Measurements from ENCODE around the gene GRID1.

The GRID1 gene

DNA sequence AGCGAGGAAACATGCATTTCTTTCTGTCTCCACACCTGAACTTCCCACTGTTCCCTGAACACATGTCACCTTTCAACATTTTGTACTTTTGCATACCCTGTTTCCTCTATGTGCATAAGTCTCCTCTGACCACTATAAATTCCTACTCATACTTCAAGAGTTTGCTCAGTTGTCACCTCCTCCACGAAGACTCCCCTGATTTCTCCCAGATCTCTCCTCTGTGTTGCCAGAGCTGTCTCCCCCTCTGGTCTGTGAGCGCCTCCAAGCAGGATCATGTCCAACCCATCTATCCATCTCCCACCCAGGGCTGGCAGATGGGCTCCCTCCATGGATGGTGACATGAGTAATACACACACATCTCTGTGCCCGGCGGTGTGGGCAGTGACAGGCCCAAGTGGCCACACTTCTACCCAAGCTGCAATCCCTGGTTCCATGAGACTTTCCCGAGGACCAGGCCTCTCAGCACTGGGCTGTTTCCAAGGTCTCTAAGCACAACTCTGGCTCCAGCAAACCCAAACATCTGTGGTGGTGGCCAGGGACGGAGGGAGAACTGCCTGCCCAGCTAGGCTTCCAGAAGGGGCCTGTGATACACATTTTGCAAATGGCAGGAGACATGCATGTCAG, 135.9 kb downstream of the GRID1 start:
- no peak for DNase-seq (ENCODE audit: low read depth in 2 of 2)

DNA sequence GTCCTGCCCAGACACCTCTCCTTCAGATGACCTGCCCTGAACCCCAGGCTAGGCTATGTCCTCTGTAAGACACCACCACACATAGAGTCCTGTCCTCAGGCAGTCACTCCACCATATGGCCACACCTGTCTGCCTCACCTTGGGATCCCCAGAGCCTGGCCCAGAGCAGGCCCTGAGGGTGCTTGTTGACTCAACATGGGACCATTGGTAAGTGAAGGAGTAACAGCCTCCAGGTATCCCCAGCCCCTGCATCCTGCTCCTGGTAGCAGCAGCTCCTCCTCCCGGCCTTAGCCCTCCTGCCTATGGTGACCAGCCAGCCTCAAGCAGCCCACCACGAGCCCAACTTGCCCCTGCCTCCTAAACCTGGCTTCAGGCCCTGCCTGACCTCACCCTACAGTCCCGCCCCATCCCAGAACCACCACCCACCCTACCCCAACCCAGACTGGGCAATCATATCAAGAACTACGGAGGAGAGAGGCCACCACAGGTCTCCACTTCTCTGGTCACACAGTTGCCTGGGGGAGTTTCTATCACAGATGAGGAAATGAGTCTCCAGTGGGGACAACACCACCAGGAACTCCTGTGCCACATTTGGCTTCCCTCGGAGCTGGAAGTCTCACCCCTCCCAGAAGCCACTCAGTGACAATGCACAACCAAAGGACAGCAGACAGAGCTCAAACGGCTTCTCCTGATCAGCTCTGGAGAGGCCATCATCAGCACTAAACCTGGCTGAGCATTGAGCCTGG, 136.6 kb downstream of the GRID1 start:
- DNase-seq (ENCODE audit: low read depth in 2 of 2), result no peak

DNA sequence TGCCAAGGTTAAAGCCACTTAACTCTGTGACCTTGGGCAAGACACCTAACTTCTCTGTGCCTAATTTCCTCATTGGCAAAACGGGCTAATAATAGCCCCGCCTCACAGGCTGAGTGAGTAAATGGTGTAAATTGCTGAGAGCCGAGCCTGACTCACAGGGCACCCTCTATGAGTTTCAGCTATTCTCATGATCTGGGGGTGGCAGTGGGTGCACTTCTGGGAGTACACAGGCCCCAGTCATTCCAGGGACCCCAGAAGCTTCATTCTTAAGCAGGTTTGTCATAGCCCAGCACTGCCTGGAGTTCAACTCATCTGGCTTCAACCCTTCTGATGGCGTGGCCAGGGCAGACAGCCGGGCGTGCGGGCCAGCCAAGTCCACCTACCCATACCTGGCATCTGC, 137.2 kb downstream of the GRID1 start:
- DNase-seq (ENCODE audit: low read depth in 2 of 2), result no peak

DNA sequence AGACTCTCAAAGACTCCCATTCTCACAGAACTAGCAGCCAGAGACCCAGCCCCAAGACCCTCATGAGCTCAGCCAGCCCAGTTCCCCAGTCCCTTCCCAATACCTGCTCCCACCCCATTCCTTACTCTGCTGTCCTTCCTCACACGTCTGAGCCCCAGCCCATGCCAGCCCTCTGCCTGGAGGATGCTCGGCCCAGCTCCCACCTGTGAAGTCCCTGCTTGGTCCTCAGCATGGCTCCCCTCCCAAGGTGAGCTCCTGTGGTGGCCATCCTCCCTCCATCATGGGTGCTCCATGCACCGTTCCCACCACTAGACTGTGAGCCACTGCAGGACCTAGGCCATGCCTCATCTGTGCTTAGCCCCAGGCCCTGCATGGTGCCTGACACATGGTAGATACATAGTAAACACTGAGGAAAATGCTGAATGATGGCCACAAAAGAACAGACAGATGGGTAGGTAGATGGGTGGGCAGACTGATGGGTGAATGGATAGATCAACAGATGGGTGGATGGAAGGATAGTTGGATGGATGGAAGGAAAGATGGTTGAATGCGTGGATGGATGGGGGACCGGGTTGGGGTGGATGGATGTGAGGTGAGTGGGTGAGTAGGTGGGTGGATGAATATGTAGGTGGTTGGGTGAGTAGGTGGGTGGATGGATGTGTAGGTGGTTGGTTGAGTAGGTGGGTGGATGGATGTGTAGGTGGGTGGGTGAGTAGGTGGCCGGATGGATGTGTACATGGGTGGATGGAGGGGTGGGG, 138.9 kb downstream of the GRID1 start:
- DNase-seq (ENCODE audit: low read depth in 2 of 2), result no peak

DNA sequence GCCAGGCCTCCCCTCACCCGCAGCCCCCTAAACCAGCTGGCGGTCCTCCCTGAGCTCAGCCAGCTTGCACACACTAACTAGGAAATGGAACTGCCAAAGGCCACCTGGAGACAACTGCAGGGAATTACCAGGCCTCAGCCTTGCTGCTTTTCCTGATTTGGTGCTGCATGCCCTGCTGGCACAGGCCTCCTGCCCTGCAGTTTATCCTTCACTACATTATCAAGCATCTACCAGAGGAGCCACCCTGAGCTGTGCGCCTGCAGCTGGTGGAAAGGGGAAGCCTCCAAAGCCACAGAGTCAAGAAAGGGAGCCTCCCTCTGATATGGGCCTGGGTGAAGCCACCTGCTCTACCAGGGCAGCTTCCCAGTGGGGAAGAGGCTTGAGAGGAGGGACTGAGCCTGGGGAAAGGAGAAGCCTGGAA, 139.8 kb downstream of the GRID1 start:
- DNase-seq (ENCODE audit: low read depth in 2 of 2), result no peak

DNA sequence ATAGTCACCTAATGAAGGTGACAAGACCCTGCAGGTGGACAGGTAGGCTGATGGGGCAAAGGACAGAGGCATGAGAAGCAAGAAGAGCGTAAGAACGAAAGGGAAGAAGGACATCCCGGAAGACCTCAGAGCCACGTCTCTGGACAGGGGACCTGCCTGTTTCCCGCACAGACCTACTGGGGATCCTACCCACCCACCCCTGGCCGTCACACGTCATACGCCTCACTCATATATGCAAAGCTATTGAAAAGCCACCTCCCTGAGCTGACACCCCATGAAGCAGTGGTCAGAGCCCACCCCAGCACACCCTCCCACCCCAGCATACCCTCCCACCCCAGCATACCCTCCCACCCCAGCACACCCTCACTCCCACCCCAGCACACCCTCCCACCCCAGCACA, 140.6 kb downstream of the GRID1 start:
- DNase-seq (ENCODE audit: low read depth in 2 of 2), result no peak

DNA sequence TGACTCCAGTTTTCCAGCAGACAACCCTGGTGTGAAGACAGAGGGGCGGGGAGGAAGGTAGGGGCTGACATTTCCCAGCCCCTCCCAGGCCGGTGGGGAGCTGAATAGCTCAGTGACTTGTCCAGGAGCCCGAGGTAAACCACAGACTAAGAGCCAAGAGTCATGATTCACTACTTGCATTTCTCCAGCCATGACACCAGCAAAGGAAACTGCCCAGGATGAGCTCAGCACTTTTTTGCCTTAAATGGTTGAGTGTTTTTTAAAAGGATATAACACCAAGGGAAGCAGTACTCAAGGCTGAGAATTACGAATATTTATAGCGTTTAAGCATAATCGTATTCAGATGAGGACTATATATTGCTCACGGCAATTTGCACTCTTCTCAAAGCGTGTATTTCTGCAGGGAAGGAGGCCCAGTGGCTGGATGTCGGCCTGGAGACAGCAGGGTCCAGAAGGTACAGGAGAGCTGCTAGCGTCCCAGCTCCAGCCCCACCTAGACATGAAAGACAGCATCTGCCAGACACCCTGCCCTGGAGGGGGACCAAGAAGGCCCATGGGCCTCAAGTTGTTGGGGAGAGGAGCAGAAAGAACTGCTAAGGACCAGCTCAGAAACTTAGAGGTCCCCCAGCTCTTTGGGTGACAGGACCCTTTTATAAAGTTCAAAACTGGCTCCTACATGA, 141.4 kb downstream of the GRID1 start:
- no peak for DNase-seq (ENCODE audit: low read depth in 2 of 2)

DNA sequence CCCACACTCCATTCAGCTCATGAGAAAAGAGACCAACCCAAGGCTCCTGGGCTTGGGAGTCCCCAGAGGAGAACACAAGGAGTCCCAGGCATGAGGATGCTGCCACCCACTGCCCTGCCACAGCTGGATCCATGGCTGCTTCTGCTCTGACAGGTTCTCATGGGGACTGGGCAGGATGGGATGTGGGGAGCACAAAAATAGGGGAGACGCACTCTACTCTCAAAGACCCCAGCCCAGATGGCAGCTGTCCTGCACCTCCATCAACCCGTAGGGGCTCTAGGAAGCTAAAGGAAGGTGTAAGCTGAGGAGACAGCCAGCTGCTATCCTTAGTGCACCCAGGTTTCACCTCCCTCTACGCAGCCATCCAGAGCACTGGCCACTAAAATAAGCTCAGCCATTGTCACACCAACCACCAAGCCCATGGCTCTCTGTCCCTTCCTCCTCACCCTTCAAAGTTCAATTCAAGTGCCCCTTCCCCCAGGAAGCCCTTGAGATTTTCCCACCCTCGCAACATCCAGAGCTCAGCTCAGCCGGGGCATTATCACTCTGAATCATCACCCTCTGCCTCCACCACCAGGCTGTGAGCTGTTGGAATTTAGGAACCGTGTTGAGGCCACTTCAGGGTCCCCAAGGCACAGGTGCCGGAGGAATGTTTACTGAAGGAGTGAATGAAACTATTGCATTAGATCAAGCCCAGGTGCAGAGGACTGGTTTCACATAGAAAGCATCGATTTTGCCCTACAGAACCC, 142.1 kb downstream of the GRID1 start:
- DNase-seq (ENCODE audit: low read depth in 2 of 2), result no peak

DNA sequence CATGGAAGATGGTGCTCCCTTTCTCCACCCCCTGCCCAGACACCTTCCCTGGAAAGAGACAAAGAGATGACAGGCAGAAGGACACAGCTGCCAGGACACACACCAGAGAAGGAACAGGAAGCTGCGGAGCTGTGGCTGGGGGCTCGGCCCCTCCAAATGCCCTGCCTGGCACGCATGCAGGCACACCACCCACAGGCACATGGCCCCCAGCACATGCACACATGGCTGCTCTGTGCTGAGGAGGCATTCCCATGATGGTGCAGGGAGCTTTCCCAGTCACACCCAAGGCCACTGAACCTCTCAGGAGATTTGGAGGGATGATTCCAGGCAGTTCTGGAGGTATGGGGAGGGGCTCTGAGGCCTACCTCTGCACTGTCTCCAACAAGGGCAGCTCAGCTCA, 143.3 kb downstream of the GRID1 start:
- no peak for DNase-seq (ENCODE audit: low read depth in 2 of 2)

DNA sequence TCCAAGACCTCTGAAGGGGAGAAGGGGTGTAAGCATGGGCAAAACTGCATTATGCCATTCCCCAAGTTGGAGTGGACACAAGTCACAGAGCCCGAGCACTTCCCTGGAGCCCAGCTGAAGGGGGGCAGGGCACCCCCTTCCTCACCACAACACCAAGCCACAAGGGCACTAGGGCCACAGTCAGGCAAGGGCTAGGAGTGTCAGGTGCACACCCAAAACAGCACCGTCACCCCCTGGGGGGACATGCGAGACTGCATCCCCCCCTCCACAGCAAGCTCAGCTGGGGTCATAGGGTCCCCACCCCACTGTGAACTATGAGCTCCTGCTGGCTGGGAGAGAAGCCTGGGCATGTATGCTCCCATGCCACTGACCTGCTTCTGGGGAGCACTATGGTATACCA, 143.9 kb downstream of the GRID1 start:
- DNase-seq (ENCODE audit: low read depth in 2 of 2), result no peak

DNA sequence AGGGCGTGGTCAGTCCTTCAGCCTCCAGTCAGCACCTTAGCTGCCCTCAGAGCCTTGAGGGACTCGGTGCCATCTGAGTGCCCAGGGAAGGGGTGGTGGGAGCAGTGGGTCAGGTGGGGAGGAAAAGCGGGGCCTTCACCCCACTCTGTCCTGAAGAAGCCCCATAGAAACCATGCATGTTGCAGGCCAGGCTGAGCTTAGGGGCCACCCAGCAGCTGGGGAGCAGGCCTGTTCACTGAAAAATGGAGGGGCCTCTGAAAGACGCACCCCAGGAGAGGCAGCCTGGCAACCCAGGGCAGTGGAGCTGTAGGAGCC, 144.3 kb downstream of the GRID1 start:
- DNase-seq (ENCODE audit: low read depth in 2 of 2), result no peak

DNA sequence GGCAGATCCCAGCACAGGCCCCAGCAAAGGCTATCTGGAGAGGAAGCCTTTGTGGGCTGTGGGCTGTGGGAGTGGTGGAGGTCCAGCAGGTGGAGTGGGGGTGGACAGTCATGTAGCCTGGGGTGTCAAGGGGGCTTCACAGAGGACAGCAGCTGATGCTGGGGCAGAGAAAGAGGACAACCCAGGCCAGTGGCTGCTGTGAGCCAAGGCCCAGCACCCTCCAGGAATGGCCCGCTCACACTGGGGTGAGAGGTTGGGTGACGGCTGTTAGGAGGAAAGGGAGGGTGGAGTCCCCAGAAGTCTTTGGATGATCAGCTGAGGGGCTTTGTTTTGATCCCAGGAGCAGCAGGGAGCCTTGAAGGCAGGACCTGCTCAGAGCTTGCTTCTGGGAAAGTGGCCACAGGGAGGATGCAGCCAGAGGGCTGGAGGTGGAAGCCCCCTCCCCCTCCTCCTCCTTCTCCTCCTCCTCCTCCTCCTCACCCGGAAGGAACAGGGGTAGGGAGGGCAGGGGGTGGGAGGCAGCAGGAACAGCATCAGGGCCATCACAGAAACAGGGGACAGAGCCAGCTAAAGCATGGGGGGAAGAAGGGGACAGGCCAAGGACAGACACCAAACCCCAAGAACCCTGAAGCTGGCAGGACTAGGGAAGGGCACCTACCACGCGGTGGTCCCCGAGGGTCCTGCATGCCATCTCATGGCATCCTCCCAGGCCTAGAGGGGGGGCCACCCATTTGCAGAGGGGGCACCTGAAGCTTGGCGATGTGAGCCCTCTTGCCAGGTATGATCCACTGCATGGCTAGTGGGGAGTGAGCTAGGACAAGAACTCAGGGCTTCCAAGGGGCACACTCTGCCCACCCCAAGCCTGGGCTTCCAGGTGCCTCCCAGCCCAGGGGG, 144.9 kb downstream of the GRID1 start:
- no peak for DNase-seq (ENCODE audit: low read depth in 2 of 2)

DNA sequence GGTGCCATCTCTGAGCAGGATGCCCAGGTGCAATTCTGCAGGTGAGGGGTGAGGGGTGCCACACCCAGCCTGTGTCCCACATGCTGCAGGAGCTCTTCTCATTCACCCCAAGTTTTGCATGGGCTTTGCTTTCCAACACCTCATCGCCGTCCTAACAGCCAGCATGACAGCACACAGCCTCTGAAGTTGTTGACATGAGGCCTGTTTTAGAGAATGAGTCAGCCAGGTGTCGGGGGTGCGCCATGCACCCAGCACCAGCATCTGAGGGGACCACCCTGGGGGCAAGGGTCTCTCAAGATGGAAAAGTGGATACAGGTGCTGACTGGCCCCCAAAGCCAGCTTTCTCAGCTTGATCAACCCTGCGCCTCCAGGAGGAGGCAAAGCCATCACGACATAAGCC, 146.0 kb downstream of the GRID1 start:
- no peak for DNase-seq (ENCODE audit: low read depth in 2 of 2)

DNA sequence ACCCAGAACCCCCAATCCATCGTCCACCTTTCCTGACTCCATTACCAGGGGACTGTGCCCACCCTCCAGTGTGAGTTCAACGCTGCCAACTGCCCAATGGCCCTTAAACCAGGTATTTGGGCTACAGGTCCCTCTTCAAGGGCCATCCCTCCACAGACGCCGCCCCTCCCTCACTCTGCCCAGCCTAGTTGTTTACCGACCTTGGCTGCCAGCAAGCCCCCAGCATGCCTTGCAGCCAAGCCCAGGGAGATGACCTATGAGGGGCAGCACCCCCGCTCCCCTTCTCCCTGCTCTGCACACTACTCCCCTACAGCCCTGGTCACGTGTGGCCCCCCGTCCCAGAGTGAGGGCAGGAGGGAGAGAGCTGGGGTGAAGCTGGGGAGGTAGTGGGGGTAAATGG, 147.3 kb downstream of the GRID1 start:
- DNase-seq (ENCODE audit: low read depth in 2 of 2), result no peak

DNA sequence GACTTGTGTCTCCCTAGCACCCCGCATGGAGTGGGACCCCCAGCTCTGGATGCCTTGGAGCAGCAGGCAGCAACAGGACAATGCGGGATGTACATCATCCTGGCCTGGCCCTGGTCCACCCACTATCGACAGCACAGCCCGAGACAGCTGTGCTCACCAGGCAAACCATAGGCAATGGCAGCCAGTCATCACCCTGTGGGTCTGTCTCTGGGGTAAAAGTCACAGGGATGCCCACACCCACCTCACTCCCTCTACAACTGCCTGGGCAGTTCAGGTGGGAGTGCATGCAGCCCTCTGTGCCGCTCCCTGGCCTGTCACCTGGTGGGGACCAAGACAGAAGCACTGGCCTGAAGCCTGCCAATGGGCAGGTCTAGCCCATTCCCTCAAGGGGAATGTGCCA, 147.8 kb downstream of the GRID1 start:
- DNase-seq (ENCODE audit: low read depth in 2 of 2), result no peak

DNA sequence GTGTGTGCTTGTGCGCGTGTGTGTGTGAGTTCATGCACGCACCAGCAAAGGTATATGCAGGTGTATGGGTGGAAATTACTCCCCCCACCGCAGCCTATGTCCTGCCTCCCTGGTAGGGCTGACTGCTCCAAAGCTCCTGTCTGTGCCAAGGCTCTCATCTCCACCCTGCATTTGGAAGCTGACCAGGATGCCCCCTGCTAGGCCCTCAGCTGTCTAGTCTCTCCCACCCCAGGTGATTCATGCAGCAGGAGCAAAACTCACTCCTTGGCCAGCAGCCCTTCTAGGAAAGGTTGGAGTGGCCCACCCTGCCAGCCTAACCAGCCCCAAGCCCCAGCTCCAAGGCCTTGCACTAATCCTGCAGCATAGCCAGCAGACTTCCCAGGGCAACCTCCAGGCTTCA, 148.4 kb downstream of the GRID1 start:
- no peak for DNase-seq (ENCODE audit: low read depth in 2 of 2)

DNA sequence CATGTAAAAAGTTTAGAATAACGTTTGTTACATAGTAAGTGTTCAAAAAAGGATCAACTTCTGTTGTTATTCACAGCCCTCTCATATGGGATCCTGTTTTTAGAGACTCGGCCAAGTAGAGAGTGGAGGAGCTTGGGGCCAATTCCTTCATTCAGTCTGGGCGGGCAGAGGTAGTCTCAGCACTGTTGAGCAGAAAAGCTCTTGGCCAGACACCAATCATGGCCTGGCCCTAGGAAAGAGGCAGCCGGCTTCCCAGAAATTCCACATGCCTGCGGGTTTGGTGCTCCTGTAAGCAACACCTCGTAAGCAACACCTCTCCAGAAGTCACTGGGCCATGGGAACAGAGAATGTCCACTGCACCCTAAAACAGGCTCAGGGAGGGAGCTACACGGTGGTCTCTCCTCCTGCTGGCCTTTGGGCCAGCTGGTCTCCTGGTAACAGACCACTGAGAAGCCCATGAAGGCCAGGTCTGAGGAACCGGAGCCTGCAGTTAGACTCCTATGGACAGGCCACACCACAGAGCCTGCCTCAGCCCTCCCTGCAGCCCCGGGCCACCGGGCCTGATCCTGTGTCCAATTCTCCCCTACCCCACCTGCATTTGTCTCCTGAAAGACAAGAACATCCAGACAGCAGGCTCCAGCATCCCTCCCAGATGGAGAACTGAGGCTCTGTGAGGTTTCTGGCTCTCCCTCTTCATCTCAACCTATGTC, 149.1 kb downstream of the GRID1 start:
- no peak for DNase-seq (ENCODE audit: low read depth in 2 of 2)

DNA sequence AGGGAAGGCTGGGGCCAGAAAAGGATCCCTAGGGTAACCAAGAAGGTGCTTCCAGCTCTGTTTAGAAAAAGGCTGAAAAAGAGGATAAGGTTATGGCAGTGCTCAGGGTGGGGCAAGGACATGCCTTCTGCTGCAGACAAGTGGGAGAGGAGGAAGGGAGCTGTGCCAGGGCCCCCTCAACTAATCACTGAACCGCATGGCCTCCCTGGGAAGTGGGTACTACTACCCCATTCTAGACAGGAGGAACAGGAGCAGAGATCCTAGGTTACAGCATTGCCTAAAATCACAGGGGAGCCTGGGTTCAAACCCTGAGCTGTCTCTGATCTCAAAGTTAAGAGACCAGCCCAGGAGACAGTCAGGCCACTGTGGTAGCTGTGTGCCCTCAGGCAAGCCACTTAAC, 149.7 kb downstream of the GRID1 start:
- no peak for DNase-seq (ENCODE audit: low read depth in 2 of 2)

DNA sequence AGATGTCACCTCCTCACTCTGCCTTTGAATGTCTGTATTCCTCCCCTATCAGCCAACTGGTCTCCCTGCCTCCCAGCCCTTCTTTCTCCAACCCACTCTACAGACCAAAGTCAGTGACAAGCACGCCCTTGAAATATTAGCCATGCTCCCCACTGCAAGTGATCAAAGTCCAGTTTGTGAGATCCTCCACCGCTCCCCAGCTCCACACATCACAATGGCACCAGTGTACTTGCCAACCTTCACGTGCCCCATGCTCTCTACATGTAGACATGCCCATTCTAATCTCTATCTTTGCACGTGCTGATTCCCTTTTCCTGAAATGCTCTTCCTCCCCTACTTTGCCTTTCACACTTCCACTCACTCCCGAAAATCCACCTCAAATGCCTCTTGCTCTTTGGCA, 150.9 kb downstream of the GRID1 start:
- DNase-seq (ENCODE audit: low read depth in 2 of 2), result no peak

DNA sequence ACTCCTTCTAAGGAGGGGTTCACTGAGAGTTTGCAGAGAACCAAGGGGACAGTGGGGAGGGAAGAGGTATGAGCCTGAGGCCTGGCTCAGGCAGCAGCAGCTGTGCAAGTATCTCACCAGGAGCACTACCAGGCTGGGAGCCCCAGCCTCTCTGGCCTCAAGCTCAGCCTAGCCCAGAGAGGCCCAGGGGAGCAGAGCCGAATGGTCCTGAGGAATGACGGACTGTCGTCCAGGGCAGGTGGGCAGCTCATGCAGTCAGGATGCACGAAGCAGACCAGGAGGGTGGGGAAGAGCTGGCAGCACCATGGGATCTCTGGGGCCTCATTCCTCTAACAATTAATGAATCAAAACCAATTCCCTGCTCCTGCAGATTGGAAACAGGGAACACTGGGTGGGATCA, 151.5 kb downstream of the GRID1 start:
- no peak for DNase-seq (ENCODE audit: low read depth in 2 of 2)

Measured in activated CD8-positive, alpha-beta memory T cell treated with anti-CD3 and anti-CD28 coated beads for 4 hours (primary cell).